H54 (cell line): Measurements from ENCODE around the gene NFATC1.

ENCODE experiments used
- DNase-seq: peaks from one replicate; pipeline ENCODE4 v3.0.0; 2011; ENCODE audit warnings: low spot score, mixed read lengths; ENCODE audit not compliant: insufficient read length
- FAIRE-seq: peaks from 3 replicates; lab custom pipeline; 2011; peaks lifted over from hg19 to GRCh38; lab: Jason Lieb, UNC
- POLR2A ChIP-seq: IDR thresholded peaks from 2 replicates; pipeline ENCODE4 v1.6.1; 2011; ENCODE audit warnings: low read depth, mild to moderate bottlenecking, low read length

Gene NFATC1

GRCh38 chr18:79570266-79571201 is 174.8 kb downstream of the NFATC1 start:
- TF ChIP-seq POLR2A, result no peak
- DNase-seq, result peak; percentile 8
- no peak for FAIRE-seq

GRCh38 chr18:79571211-79572092 is 175.7 kb downstream of the NFATC1 start:
- TF ChIP-seq POLR2A, result no peak
- no peak for FAIRE-seq
- DNase-seq, result no peak

DNA sequence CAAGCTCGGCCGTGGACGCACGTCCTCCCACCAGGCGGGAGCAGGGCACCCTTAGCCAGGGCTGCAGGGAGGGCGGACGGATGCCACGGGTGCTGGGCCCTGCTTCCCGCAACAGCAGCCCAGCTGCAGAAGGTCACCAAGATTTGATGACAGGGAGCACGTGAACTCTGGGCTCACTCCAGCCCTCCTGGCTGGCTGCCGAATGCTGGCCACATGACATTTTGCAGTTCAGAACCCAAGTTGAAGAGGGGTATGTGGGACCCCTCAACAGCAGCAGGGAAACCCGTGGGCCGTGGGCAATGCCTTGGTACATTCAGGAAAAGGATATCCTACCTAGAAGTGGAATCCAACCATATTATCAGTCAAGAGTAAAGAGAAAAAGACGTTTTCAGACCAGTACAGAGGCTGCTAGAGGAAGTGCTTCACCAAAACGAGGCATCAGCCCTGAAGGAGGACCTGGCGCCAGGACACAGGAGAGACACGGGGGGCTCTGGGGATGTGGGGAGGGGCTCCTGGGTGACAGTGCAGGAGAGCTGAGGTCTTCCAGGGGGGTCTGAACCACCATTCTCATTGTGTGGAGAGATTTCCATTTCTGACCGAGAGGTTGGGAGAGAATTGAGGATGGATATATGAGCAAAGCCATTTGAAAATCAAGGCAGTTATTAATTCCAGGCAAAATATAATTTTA is 176.5 kb downstream of the NFATC1 start:
- no peak for FAIRE-seq
- DNase-seq, result no peak
- TF ChIP-seq POLR2A, result no peak

GRCh38 chr18:79572848-79573451 is 177.2 kb downstream of the NFATC1 start:
- FAIRE-seq (no peak), DNase-seq (no peak)
- TF ChIP-seq POLR2A, result no peak

- DNase-seq, result no peak
- no peak for TF ChIP-seq POLR2A
- no peak for FAIRE-seq
Observed at GRCh38 chr18:79573921-79574491, 178.3 kb downstream of the NFATC1 start.

- no peak for TF ChIP-seq POLR2A
Observed at GRCh38 chr18:79574938-79575525, 179.3 kb downstream of the NFATC1 start.

DNA sequence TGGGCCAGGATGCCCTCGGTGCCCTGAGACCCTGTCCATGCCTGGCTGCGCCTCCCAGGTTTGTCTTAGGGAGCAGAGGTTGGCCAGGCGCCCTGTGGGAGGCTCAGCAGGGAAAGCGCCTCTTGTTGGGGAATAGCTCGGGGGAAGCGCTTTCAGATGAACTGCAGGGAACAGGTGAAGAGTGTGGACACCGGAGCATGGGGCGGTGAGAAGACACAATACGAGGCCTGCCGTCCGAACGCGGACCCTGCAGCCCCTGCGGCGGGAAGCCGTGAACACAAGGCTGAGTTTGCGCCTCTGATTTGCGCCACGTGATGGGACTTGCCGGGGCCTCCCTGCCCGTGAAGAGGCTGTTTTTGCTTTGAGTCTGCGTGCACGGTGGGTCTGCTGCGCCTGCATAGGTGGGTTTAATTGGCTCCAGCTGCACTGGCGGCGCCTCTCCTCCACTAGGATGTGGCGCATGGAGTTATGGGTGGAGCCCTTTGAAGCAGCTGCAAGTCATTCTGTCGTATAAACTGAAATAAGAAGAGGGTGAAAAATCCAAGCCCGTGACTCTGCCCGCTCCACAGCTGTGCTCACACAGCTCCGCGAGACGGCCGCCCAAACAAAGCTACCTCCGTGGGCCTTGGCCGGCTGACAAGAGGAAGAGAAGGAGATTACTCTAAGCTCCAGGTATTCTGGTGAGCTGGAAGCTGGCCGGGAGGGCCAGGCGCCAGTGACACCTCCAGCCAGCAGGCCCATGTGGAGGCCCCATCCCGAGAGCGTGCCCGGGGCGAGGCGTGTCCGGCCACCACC is 180.4 kb downstream of the NFATC1 start:
- DNase-seq, result no peak
- no peak for TF ChIP-seq POLR2A
- FAIRE-seq, result no peak

More at GRCh38 chr18:79574938-79575525, 179.3 kb downstream of the NFATC1 start:
- FAIRE-seq (no peak), DNase-seq (no peak)

DNA sequence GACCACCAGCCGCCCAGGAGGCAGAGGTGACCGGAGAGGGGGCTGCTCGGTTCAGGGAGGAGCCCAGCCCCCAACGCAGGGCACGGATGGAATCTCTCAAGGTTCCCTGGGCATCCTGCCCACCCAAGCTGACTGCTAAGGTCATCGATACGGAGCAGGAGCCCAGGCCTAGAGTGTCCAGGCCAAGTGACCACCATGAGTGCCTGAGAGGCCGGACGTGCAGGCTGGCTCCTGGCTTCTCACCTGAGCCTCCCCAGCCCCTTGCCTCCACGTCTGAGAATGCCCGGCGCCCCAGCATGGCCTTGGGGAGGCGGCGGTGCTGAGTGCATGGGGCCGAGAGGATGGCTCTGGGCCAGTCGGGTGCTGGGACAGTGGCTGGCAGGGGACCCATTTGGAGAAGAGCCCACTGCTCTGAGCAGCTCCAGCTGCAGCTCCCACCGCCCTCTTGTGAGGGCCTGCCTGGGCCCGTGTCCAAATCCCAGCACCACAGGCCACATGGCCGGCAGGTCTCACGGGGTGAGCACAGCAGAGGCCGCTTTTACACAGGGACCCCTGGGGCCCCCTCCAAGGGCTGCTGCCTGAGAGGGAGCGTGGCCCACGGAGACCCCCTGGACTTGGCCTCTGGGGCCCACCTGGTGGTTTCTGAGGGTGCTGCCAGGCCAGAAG is 181.1 kb downstream of the NFATC1 start:
- no peak for TF ChIP-seq POLR2A
- no peak for DNase-seq
- no peak for FAIRE-seq

- DNase-seq (no peak), FAIRE-seq (no peak)
- no peak for TF ChIP-seq POLR2A
Observed at GRCh38 chr18:79577451-79578395, 182.0 kb downstream of the NFATC1 start.
